Activated naive CD4-positive, alpha-beta T cell treated with anti-CD3 and anti-CD28 coated beads for 36 hours (primary cell): ENCODE data around the gene PNPLA1. TPM values are rescaled to one million over a fixed set of nuclear protein-coding genes. Genes with fewer than 3 reads are reported as not detected.

Experiments
- CTCF ChIA-PET: fragments of 350-600 bp; sonication (Branson Sonifier 250); formaldehyde crosslinking; loops from one replicate; lab custom pipeline; 2021; ENCODE audit warnings: antibody characterized with exemption; lab: Charles Lee
- DNase-seq: peaks from one replicate; pipeline ENCODE4 v3.0.0-alpha.2; 2020
- H3K27ac Mint-ChIP-seq: one replicate; pipeline ENCODE4 v1.8.0; 2021; ENCODE audit warnings: mild to moderate bottlenecking, mixed read lengths
- H3K27me3 Mint-ChIP-seq: one replicate; pipeline ENCODE4 v1.8.0; 2021; ENCODE audit warnings: low read depth, mixed read lengths
- H3K36me3 Mint-ChIP-seq: one replicate; pipeline ENCODE4 v1.8.0; 2021; ENCODE audit warnings: low read depth, mixed read lengths
- H3K4me1 Mint-ChIP-seq: one replicate; pipeline ENCODE4 v1.8.0; 2021; ENCODE audit warnings: low read depth, mixed read lengths
- H3K4me3 Mint-ChIP-seq: one replicate; pipeline ENCODE4 v1.8.0; 2021; ENCODE audit warnings: mild to moderate bottlenecking, moderate library complexity, mixed read lengths
- H3K9me3 Mint-ChIP-seq: one replicate; pipeline ENCODE4 v1.8.0; 2021; ENCODE audit warnings: mixed read lengths
- intact Hi-C: fragments of 100-400 bp; cut with micrococcal nuclease; formaldehyde crosslinking; loops from one replicate; pipeline ENCODE4 v1.15.1; 2023
- total RNA-seq, 2 experiments: library from RNA; stranded (reverse); gene quantifications; one replicate each; pipeline ENCODE4 v1.2.3, GENCODE V29; 2021

Gene PNPLA1
- total RNA-seq, 2 experiments from 2014 or later, result not detected

GRCh38 chr6:36280467-36280866 is 10.6 kb downstream of the PNPLA1 start:
- CTCF ChIA-PET, result no interaction called here
- DNase-seq, result no peak
- Mint-ChIP-seq H3K36me3 (no peaks in the 10 kb centered on the region), H3K27ac (no peak overlapping the region), H3K4me3 (no peak overlapping the region), H3K4me1 (no peaks in the 10 kb centered on the region), H3K27me3 (peaks cover 23% of the 10 kb centered on the region), H3K9me3 (no peaks in the 10 kb centered on the region)
- intact Hi-C loops, result no loop called here

GRCh38 chr6:36280983-36281382 is 11.1 kb downstream of the PNPLA1 start:
- no peaks in the 10 kb centered on the region for H3K36me3 Mint-ChIP-seq
- intact Hi-C loops, result no loop called here
- H3K4me3 Mint-ChIP-seq, result no peak overlapping the region
- no peaks in the 10 kb centered on the region for H3K4me1 Mint-ChIP-seq
- DNase-seq, result no peak
- H3K27me3 Mint-ChIP-seq, result peaks cover 27% of the 10 kb centered on the region
- no peaks in the 10 kb centered on the region for H3K9me3 Mint-ChIP-seq
- no peak overlapping the region for H3K27ac Mint-ChIP-seq
- CTCF ChIA-PET, result no interaction called here

- intact Hi-C loops, result no loop called here
- Mint-ChIP-seq H3K4me1 (peaks cover 6% of the 10 kb centered on the region), H3K4me3 (no peak overlapping the region), H3K27me3 (peaks cover 27% of the 10 kb centered on the region), H3K27ac (no peak overlapping the region), H3K36me3 (no peaks in the 10 kb centered on the region), H3K9me3 (no peaks in the 10 kb centered on the region)
- DNase-seq, result no peak
- CTCF ChIA-PET, result no interaction called here
Observed at GRCh38 chr6:36283608-36284007, 13.7 kb downstream of the PNPLA1 start.

GRCh38 chr6:36284359-36284758 is 14.5 kb downstream of the PNPLA1 start:
- intact Hi-C loops, result no loop called here
- DNase-seq, result no peak
- no peaks in the 10 kb centered on the region for H3K9me3 Mint-ChIP-seq
- no peak overlapping the region for H3K27ac Mint-ChIP-seq
- peaks cover 27% of the 10 kb centered on the region for H3K27me3 Mint-ChIP-seq
- no peak overlapping the region for H3K4me3 Mint-ChIP-seq
- peaks cover 6% of the 10 kb centered on the region for H3K4me1 Mint-ChIP-seq
- CTCF ChIA-PET, result no interaction called here
- H3K36me3 Mint-ChIP-seq, result no peaks in the 10 kb centered on the region

GRCh38 chr6:36285187-36285671 is 15.4 kb downstream of the PNPLA1 start:
- CTCF ChIA-PET, result interaction anchor here (2.3 kb wide), 1 partner anchor 17 kb away, joined by 9 read pairs; no protein-coding TSS in a partner anchor

GRCh38 chr6:36285797-36286196 is 15.9 kb downstream of the PNPLA1 start:
- H3K4me3 Mint-ChIP-seq, result no peak overlapping the region
- no peak overlapping the region for H3K27ac Mint-ChIP-seq
- peaks cover 23% of the 10 kb centered on the region for H3K27me3 Mint-ChIP-seq
- CTCF ChIA-PET, result interaction anchor here (0.7 to 2.3 kb wide), 3 partner anchors 16 to 144 kb away, joined by 4 to 9 read pairs (median 7); no protein-coding TSS in a partner anchor
- H3K4me1 Mint-ChIP-seq, result peaks cover 6% of the 10 kb centered on the region
- intact Hi-C loops, result no loop called here
- DNase-seq, result no peak
- H3K36me3 Mint-ChIP-seq, result no peaks in the 10 kb centered on the region
- H3K9me3 Mint-ChIP-seq, result no peaks in the 10 kb centered on the region

More at GRCh38 chr6:36285187-36285671, 15.4 kb downstream of the PNPLA1 start:
- Mint-ChIP-seq H3K9me3 (no peaks in the 10 kb centered on the region), H3K4me3 (no peak overlapping the region), H3K36me3 (no peaks in the 10 kb centered on the region), H3K27me3 (peaks cover 27% of the 10 kb centered on the region), H3K4me1 (peaks cover 6% of the 10 kb centered on the region), H3K27ac (no peak overlapping the region)
- no peak for DNase-seq
- intact Hi-C loops, result no loop called here

- Mint-ChIP-seq H3K36me3 (no peaks in the 10 kb centered on the region), H3K4me1 (peaks cover 6% of the 10 kb centered on the region), H3K9me3 (no peaks in the 10 kb centered on the region), H3K27me3 (peaks cover 20% of the 10 kb centered on the region), H3K4me3 (no peak overlapping the region), H3K27ac (no peak overlapping the region)
- intact Hi-C loops, result no loop called here
- DNase-seq, result no peak
- CTCF ChIA-PET, result interaction anchor here (0.6 to 2.3 kb wide), 6 partner anchors 15 to 192 kb away, joined by 3 to 9 read pairs (median 3); no protein-coding TSS in a partner anchor
Observed at GRCh38 chr6:36286858-36287257, 17.0 kb downstream of the PNPLA1 start.

GRCh38 chr6:36289281-36289878 is 19.5 kb downstream of the PNPLA1 start:
- intact Hi-C loops, result no loop called here
- Mint-ChIP-seq H3K27ac (no peak overlapping the region), H3K9me3 (no peaks in the 10 kb centered on the region), H3K4me1 (peaks cover 6% of the 10 kb centered on the region), H3K36me3 (no peaks in the 10 kb centered on the region), H3K27me3 (peaks cover 8% of the 10 kb centered on the region), H3K4me3 (no peak overlapping the region)
- DNase-seq, result no peak
- CTCF ChIA-PET, result interaction anchor here (1.0 to 4.2 kb wide), 2 partner anchors 13 to 17 kb away, joined by 3 to 12 read pairs; no protein-coding TSS in a partner anchor

- Mint-ChIP-seq H3K9me3 (no peaks in the 10 kb centered on the region), H3K4me3 (no peak overlapping the region), H3K4me1 (peaks cover 6% of the 10 kb centered on the region), H3K27ac (no peak overlapping the region), H3K27me3 (no peaks in the 10 kb centered on the region), H3K36me3 (no peaks in the 10 kb centered on the region)
- CTCF ChIA-PET, result interaction anchor here (0.6 to 4.2 kb wide), 4 partner anchors 11 to 196 kb away, joined by 3 to 12 read pairs (median 4); no protein-coding TSS in a partner anchor
- DNase-seq, result no peak
- intact Hi-C loops, result no loop called here
Observed at GRCh38 chr6:36290668-36291620, 21.1 kb downstream of the PNPLA1 start.

- H3K27me3 Mint-ChIP-seq, result no peaks in the 10 kb centered on the region
- intact Hi-C loops, result no loop called here
- no peak overlapping the region for H3K27ac Mint-ChIP-seq
- no peaks in the 10 kb centered on the region for H3K36me3 Mint-ChIP-seq
- peaks cover 6% of the 10 kb centered on the region for H3K4me1 Mint-ChIP-seq
- no peak overlapping the region for H3K4me3 Mint-ChIP-seq
- no peaks in the 10 kb centered on the region for H3K9me3 Mint-ChIP-seq
- no peak for DNase-seq
- CTCF ChIA-PET, result interaction anchor here (1.5 to 4.2 kb wide), 2 partner anchors 10 to 68 kb away, joined by 3 to 12 read pairs; no protein-coding TSS in a partner anchor
Observed at GRCh38 chr6:36292170-36292569, 22.3 kb downstream of the PNPLA1 start.

- H3K36me3 Mint-ChIP-seq, result no peaks in the 10 kb centered on the region
- H3K27me3 Mint-ChIP-seq, result no peaks in the 10 kb centered on the region
- intact Hi-C loops, result no loop called here
- CTCF ChIA-PET, result no interaction called here
- H3K4me3 Mint-ChIP-seq, result no peak overlapping the region
- H3K27ac Mint-ChIP-seq, result no peak overlapping the region
- H3K4me1 Mint-ChIP-seq, result no peaks in the 10 kb centered on the region
- no peak for DNase-seq
- no peaks in the 10 kb centered on the region for H3K9me3 Mint-ChIP-seq
Observed at GRCh38 chr6:36296240-36296639, 26.4 kb downstream of the PNPLA1 start.

GRCh38 chr6:36297051-36297450 is 27.2 kb downstream of the PNPLA1 start:
- CTCF ChIA-PET, result interaction anchor here (0.6 to 0.7 kb wide), 2 partner anchors 62 to 125 kb away, joined by 3 read pairs; no protein-coding TSS in a partner anchor
- intact Hi-C loops, result no loop called here
- DNase-seq, result no peak
- no peak overlapping the region for H3K4me3 Mint-ChIP-seq
- H3K9me3 Mint-ChIP-seq, result no peaks in the 10 kb centered on the region
- H3K36me3 Mint-ChIP-seq, result no peaks in the 10 kb centered on the region
- H3K4me1 Mint-ChIP-seq, result no peaks in the 10 kb centered on the region
- H3K27ac Mint-ChIP-seq, result no peak overlapping the region
- no peaks in the 10 kb centered on the region for H3K27me3 Mint-ChIP-seq
